C4-2B (cell line): ENCODE data around the gene SDS.

Source experiments
- CTCF ChIP-seq: fragments of 450-650 bp; conservative IDR thresholded peaks from 2 replicates; pipeline ENCODE4 v1.5.1; 2017; ENCODE audit warnings: mild to moderate bottlenecking
- ZFX ChIP-seq: fragments of 450-650 bp; IDR thresholded peaks from 2 replicates; pipeline ENCODE4 v1.6.1; 2017

GRCh38 chr12:113361574-113362370 is 41.9 kb downstream of the SDS start:
- TF ChIP-seq CTCF (no peak), ZFX (no peak)
